Measurements from ENCODE around the gene TFEB. TPM values are rescaled to one million over a fixed set of nuclear protein-coding genes. Genes with fewer than 3 reads are reported as not detected.

The TFEB gene
- total RNA-seq, 1 experiment from 2014 or later = 6.6 TPM

GRCh38 chr6:41707565-41708200, 27.7 kb downstream of the TFEB start:
- H3K4me3 Mint-ChIP-seq (ENCODE audit: low read depth, unreplicated experiment) = no peak overlapping the region
- peaks cover 4% of the 10 kb centered on the region for H3K4me1 Mint-ChIP-seq (ENCODE audit: low read depth, unreplicated experiment)
- CTCF ChIA-PET = interaction anchor here (1.1 kb wide), 1 partner anchor 34 kb away, joined by 3 read pairs; no protein-coding TSS in a partner anchor
- H3K9me3 Mint-ChIP-seq (ENCODE audit: low read depth, unreplicated experiment) = no peaks in the 10 kb centered on the region
- H3K27me3 Mint-ChIP-seq (ENCODE audit: unreplicated experiment) = no peaks in the 10 kb centered on the region
- no peak for TF ChIP-seq CTCF (IDR thresholded peaks at IDR 0.05; ENCODE audit: unreplicated experiment)
- intact Hi-C loops (cut with micrococcal nuclease; ENCODE audit: unreplicated experiment) = no loop called here
- no peaks in the 10 kb centered on the region for H3K36me3 Mint-ChIP-seq (ENCODE audit: insufficient read depth, unreplicated experiment)
- no peak for DNase-seq
- BruUV-seq (replicated peaks) = no TSS peak
- H3K27ac Mint-ChIP-seq (ENCODE audit: unreplicated experiment) = no peak overlapping the region

- no peak overlapping the region for H3K4me3 Mint-ChIP-seq (ENCODE audit: low read depth, unreplicated experiment)
- TF ChIP-seq CTCF (IDR thresholded peaks at IDR 0.05; ENCODE audit: unreplicated experiment) = no peak
- H3K4me1 Mint-ChIP-seq (ENCODE audit: low read depth, unreplicated experiment) = no peaks in the 10 kb centered on the region
- H3K27ac Mint-ChIP-seq (ENCODE audit: unreplicated experiment) = no peak overlapping the region
- no peaks in the 10 kb centered on the region for H3K27me3 Mint-ChIP-seq (ENCODE audit: unreplicated experiment)
- H3K36me3 Mint-ChIP-seq (ENCODE audit: insufficient read depth, unreplicated experiment) = no peaks in the 10 kb centered on the region
- DNase-seq = no peak
- H3K9me3 Mint-ChIP-seq (ENCODE audit: low read depth, unreplicated experiment) = no peaks in the 10 kb centered on the region
- BruUV-seq (replicated peaks) = no TSS peak
- CTCF ChIA-PET = interaction anchor here (1.1 to 1.3 kb wide), 2 partner anchors 18 to 35 kb away, joined by 3 read pairs; no protein-coding TSS in a partner anchor
- intact Hi-C loops (cut with micrococcal nuclease; ENCODE audit: unreplicated experiment) = no loop called here
These were observed 28.4 kb downstream of the TFEB start for GRCh38 chr6:41706876-41707564.

- Mint-ChIP-seq H3K9me3 (ENCODE audit: low read depth, unreplicated experiment) (no peaks in the 10 kb centered on the region), H3K27ac (ENCODE audit: unreplicated experiment) (no peak overlapping the region), H3K4me1 (ENCODE audit: low read depth, unreplicated experiment) (no peaks in the 10 kb centered on the region), H3K27me3 (ENCODE audit: unreplicated experiment) (no peaks in the 10 kb centered on the region), H3K4me3 (ENCODE audit: low read depth, unreplicated experiment) (no peak overlapping the region), H3K36me3 (ENCODE audit: insufficient read depth, unreplicated experiment) (peaks cover 4% of the 10 kb centered on the region)
- BruUV-seq (replicated peaks) = no TSS peak
- CTCF ChIA-PET = interaction anchor here (0.9 to 1.3 kb wide), 2 partner anchors 18 to 24 kb away, joined by 3 read pairs; no protein-coding TSS in a partner anchor
- intact Hi-C loops (cut with micrococcal nuclease; ENCODE audit: unreplicated experiment) = no loop called here
- DNase-seq = peak; percentile 50
- TF ChIP-seq CTCF (IDR thresholded peaks at IDR 0.05; ENCODE audit: unreplicated experiment) = peak; percentile 74
These were observed 29.2 kb downstream of the TFEB start for GRCh38 chr6:41705996-41706835.

GRCh38 chr6:41705311-41705995, 30.0 kb downstream of the TFEB start:
- CTCF ChIA-PET = interaction anchor here (0.9 to 1.4 kb wide), 5 partner anchors 8 to 82 kb away, joined by 3 to 5 read pairs (median 3); partner anchors contain the start of gene TOMM6
- BruUV-seq (replicated peaks) = no TSS peak
- no peak overlapping the region for H3K27ac Mint-ChIP-seq (ENCODE audit: unreplicated experiment)

More at GRCh38 chr6:41705311-41705995, 30.0 kb downstream of the TFEB start:
- Mint-ChIP-seq H3K4me1 (ENCODE audit: low read depth, unreplicated experiment) (no peaks in the 10 kb centered on the region), H3K9me3 (ENCODE audit: low read depth, unreplicated experiment) (no peaks in the 10 kb centered on the region), H3K27me3 (ENCODE audit: unreplicated experiment) (no peaks in the 10 kb centered on the region), H3K36me3 (ENCODE audit: insufficient read depth, unreplicated experiment) (peaks cover 5% of the 10 kb centered on the region), H3K4me3 (ENCODE audit: low read depth, unreplicated experiment) (no peak overlapping the region)
- DNase-seq = no peak
- intact Hi-C loops (cut with micrococcal nuclease; ENCODE audit: unreplicated experiment) = no loop called here
- TF ChIP-seq CTCF (IDR thresholded peaks at IDR 0.05; ENCODE audit: unreplicated experiment) = no peak
